Breast epithelium (tissue), 4 donors: ENCODE measurements around the gene PIK3CA. TPM values are rescaled to one million over a fixed set of nuclear protein-coding genes. Genes with fewer than 3 reads are reported as not detected.

Experiments
- DNase-seq, 2 donors: peaks; one replicate each; pipeline ENCODE4 v3.0.0-alpha.2; 2019; ENCODE audit warnings: low spot score in 2 of 2
- H3K27ac ChIP-seq, 2 donors: fragments of 200-600 bp; sonication (generic) in 1 of 2; one replicate each; pipeline ENCODE4 v1.5.1; 2016 to 2019; ENCODE audit warnings: mild to moderate bottlenecking in 1 of 2
- H3K27me3 ChIP-seq, 2 donors: fragments of 200-600 bp; sonication (generic) in 1 of 2; one replicate each; pipeline versions ENCODE4 v1.5.1 to v1.6.0; 2017 to 2019; ENCODE audit warnings: control low read depth in 1 of 2, mild to moderate bottlenecking in 1 of 2
- H3K36me3 ChIP-seq: fragments of 200-600 bp; one replicate; pipeline ENCODE4 v1.5.1; 2019
- H3K4me1 ChIP-seq, 2 donors: fragments of 200-600 bp; sonication (generic); one replicate each; pipeline ENCODE4 v1.5.1; 2016 to 2019; ENCODE audit warnings: control low read depth in 1 of 2
- H3K4me3 ChIP-seq, 3 donors: fragments of 200-600 bp; sonication (generic); 1 replicate in 2 of 3; 2 replicates in 1 of 3; pipeline ENCODE4 v1.5.1; 2016 to 2019; ENCODE audit warnings: mild to moderate bottlenecking in 3 of 3, moderate library complexity in 2 of 3
- H3K9me3 ChIP-seq, 2 donors: fragments of 200-600 bp; sonication (generic) in 1 of 2; one replicate each; pipeline ENCODE4 v1.5.1; 2016 to 2019; ENCODE audit warnings: control low read depth in 1 of 2
- CTCF ChIP-seq, 3 donors: fragments of 450-650 bp; IDR thresholded peaks; one replicate each; pipeline ENCODE4 v1.5.1; 2016 to 2017; ENCODE audit warnings: antibody characterized with exemption in 3 of 3, mild to moderate bottlenecking in 3 of 3, moderate library complexity in 3 of 3
- POLR2A ChIP-seq: fragments of 450-650 bp; IDR thresholded peaks from one replicate; pipeline ENCODE4 v1.6.1; 2016; ENCODE audit warnings: antibody characterized with exemption, mild to moderate bottlenecking, moderate library complexity
- POLR2AphosphoS5 ChIP-seq, 3 donors: sonication (generic); formaldehyde crosslinking; IDR thresholded peaks; one replicate each; pipeline ENCODE4 v1.6.1; 2017; ENCODE audit warnings: antibody characterized with exemption in 3 of 3
- intact Hi-C: fragments of 100-400 bp; cut with DNase I; formaldehyde crosslinking; loops from one replicate; pipeline ENCODE4 v1.15.1; 2023; ENCODE audit warnings: low total_unique reads
- total RNA-seq, 3 donors: library from RNA; depleted of rRNA; stranded (reverse); fragments of >200 nt; gene quantifications; one replicate each; pipeline ENCODE4 v1.1.0, GENCODE V29; 2016

Gene PIK3CA
- total RNA-seq, 3 donors from 2014 or later = 34.1 to 43.0 (median 38.4) TPM

- no peak for DNase-seq
- no peak overlapping the region for H3K4me3 ChIP-seq
- H3K27me3 ChIP-seq = no peaks in the 10 kb centered on the region
- intact Hi-C loops = no loop called here
- no peaks in the 10 kb centered on the region for H3K4me1 ChIP-seq
- H3K36me3 ChIP-seq = no peaks in the 10 kb centered on the region
- peaks cover 0 to 23% of the 10 kb centered on the region in 2 donors for H3K9me3 ChIP-seq
- H3K27ac ChIP-seq = no peak overlapping the region
- TF ChIP-seq POLR2A (no peak), CTCF (IDR thresholded peaks at IDR 0.05) (no peak), POLR2AphosphoS5 (IDR thresholded peaks at IDR 0.05) (no peak)
These were observed 20.8 kb downstream of the PIK3CA start for GRCh38 chr3:179168918-179169317.

GRCh38 chr3:179172546-179172945 is 24.4 kb downstream of the PIK3CA start:
- H3K36me3 ChIP-seq = no peaks in the 10 kb centered on the region
- no peak overlapping the region for H3K4me3 ChIP-seq
- intact Hi-C loops = no loop called here
- no peaks in the 10 kb centered on the region for H3K4me1 ChIP-seq
- DNase-seq = no peak
- no peaks in the 10 kb centered on the region for H3K27me3 ChIP-seq
- H3K27ac ChIP-seq = no peak overlapping the region
- peaks cover 0 to 23% of the 10 kb centered on the region in 2 donors for H3K9me3 ChIP-seq
- TF ChIP-seq POLR2A = no peak
- TF ChIP-seq POLR2AphosphoS5 (IDR thresholded peaks at IDR 0.05) = no peak
- no peak for TF ChIP-seq CTCF (IDR thresholded peaks at IDR 0.05)

- no peaks in the 10 kb centered on the region for H3K27me3 ChIP-seq
- TF ChIP-seq POLR2AphosphoS5 (IDR thresholded peaks at IDR 0.05) (no peak), POLR2A (no peak), CTCF (IDR thresholded peaks at IDR 0.05) (no peak)
- intact Hi-C loops = no loop called here
- H3K4me1 ChIP-seq = peaks cover 0 to 5% of the 10 kb centered on the region in 2 donors
- H3K4me3 ChIP-seq = no peak overlapping the region
- H3K36me3 ChIP-seq = no peaks in the 10 kb centered on the region
- no peak for DNase-seq
- H3K9me3 ChIP-seq = peaks cover 0 to 16% of the 10 kb centered on the region in 2 donors
- no peak overlapping the region for H3K27ac ChIP-seq
These were observed 26.2 kb downstream of the PIK3CA start for GRCh38 chr3:179174316-179174715.

- Histone ChIP-seq H3K27me3 (no peaks in the 10 kb centered on the region), H3K9me3 (peaks cover 0 to 16% of the 10 kb centered on the region in 2 donors), H3K4me1 (peaks cover 0 to 5% of the 10 kb centered on the region in 2 donors), H3K4me3 (no peak overlapping the region), H3K36me3 (no peaks in the 10 kb centered on the region), H3K27ac (peak overlapping the region in 1 of 2 donors; percentile 2)
- no peak for DNase-seq
- intact Hi-C loops = no loop called here
- TF ChIP-seq POLR2AphosphoS5 (IDR thresholded peaks at IDR 0.05) = no peak
- no peak for TF ChIP-seq CTCF (IDR thresholded peaks at IDR 0.05)
- no peak for TF ChIP-seq POLR2A
These were observed 26.7 kb downstream of the PIK3CA start for GRCh38 chr3:179174898-179175297.

- intact Hi-C loops = no loop called here
- H3K4me3 ChIP-seq = no peak overlapping the region
- TF ChIP-seq POLR2A = no peak
These were observed 27.2 kb downstream of the PIK3CA start for GRCh38 chr3:179175358-179175757.

GRCh38 chr3:179177611-179178010 is 29.5 kb downstream of the PIK3CA start:
- no peaks in the 10 kb centered on the region for H3K27me3 ChIP-seq
- intact Hi-C loops = no loop called here
- no peak overlapping the region for H3K27ac ChIP-seq
- TF ChIP-seq CTCF (IDR thresholded peaks at IDR 0.05) (no peak), POLR2A (no peak), POLR2AphosphoS5 (IDR thresholded peaks at IDR 0.05) (no peak)
- H3K4me3 ChIP-seq = no peak overlapping the region
- peaks cover 0 to 9% of the 10 kb centered on the region in 2 donors for H3K4me1 ChIP-seq
- peaks cover 0 to 5% of the 10 kb centered on the region in 2 donors for H3K9me3 ChIP-seq
- no peak for DNase-seq
- H3K36me3 ChIP-seq = no peaks in the 10 kb centered on the region

More at GRCh38 chr3:179175358-179175757, 27.2 kb downstream of the PIK3CA start:
- no peak for DNase-seq
- H3K4me1 ChIP-seq = peaks cover 0 to 5% of the 10 kb centered on the region in 2 donors
- H3K36me3 ChIP-seq = no peaks in the 10 kb centered on the region
- peak overlapping the region in 1 of 2 donors; percentile 2 for H3K27ac ChIP-seq
- peaks cover 0 to 16% of the 10 kb centered on the region in 2 donors for H3K9me3 ChIP-seq
- no peaks in the 10 kb centered on the region for H3K27me3 ChIP-seq
